GM19395 (cell line): Measurements from ENCODE around the gene ZNF581.
A peak's percentile ranks its signal among the peaks of the same experiment; 100 is the strongest.

ENCODE experiments used
- ATAC-seq: cut with Tn5 transposase; IDR thresholded peaks from one replicate; pipeline ENCODE4 v1.9.1; 2021; ENCODE audit warnings: mild to moderate bottlenecking, moderate library complexity; ENCODE audit not compliant: unreplicated experiment

Gene ZNF581

GRCh38 chr19:55643003-55643886, at the start of gene ZNF581:
Gene ZNF581 (plus strand): TSS chr19:55643649. CDS start chr19:55644572, 923 bp downstream.
- peak; percentile 33 for ATAC-seq

GRCh38 chr19:55594996-55595545, 48.4 kb upstream of the ZNF581 start:
- ATAC-seq = no peak

- no peak for ATAC-seq
Measured at GRCh38 chr19:55596304-55596703, 47.1 kb upstream of the ZNF581 start.

GRCh38 chr19:55597501-55597921, 45.9 kb upstream of the ZNF581 start:
- no peak for ATAC-seq

- no peak for ATAC-seq
Measured at GRCh38 chr19:55598034-55598433, 45.4 kb upstream of the ZNF581 start.

GRCh38 chr19:55598719-55599467, 44.6 kb upstream of the ZNF581 start:
- ATAC-seq = peak; percentile 51

GRCh38 chr19:55599468-55599841, 44.0 kb upstream of the ZNF581 start, which contains the start of gene FIZ1:
Gene FIZ1 (minus strand): TSS chr19:55599517. CDS start chr19:55597865, 1,652 bp downstream.
- ATAC-seq = peak; percentile 65

- peak; percentile 58 for ATAC-seq
Measured at GRCh38 chr19:55599842-55600661, 43.4 kb upstream of the ZNF581 start, which contains the start of gene ZNF524. Gene ZNF524 (plus strand): TSS chr19:55600288. CDS start chr19:55602113, 1,825 bp downstream.

GRCh38 chr19:55600662-55601028, 42.8 kb upstream of the ZNF581 start:
- ATAC-seq = no peak

GRCh38 chr19:55601084-55601483, 42.4 kb upstream of the ZNF581 start:
- no peak for ATAC-seq

GRCh38 chr19:55602104-55603001, 41.1 kb upstream of the ZNF581 start:
- ATAC-seq = no peak

- ATAC-seq = no peak
Measured at GRCh38 chr19:55603115-55603514, 40.3 kb upstream of the ZNF581 start.

- no peak for ATAC-seq
Measured at GRCh38 chr19:55603581-55604292, 39.7 kb upstream of the ZNF581 start.

GRCh38 chr19:55605207-55605636, 38.2 kb upstream of the ZNF581 start:
- ATAC-seq = peak; percentile 68

- ATAC-seq = no peak
Measured at GRCh38 chr19:55605637-55606470, 37.6 kb upstream of the ZNF581 start, which contains the start of gene ZNF865. Gene ZNF865 (plus strand): TSS chr19:55605647. CDS start chr19:55613619, 7,972 bp downstream.

- no peak for ATAC-seq
Measured at GRCh38 chr19:55606471-55606787, 37.0 kb upstream of the ZNF581 start.

- ATAC-seq = no peak
Measured at GRCh38 chr19:55606817-55607216, 36.6 kb upstream of the ZNF581 start.

- no peak for ATAC-seq
Measured at GRCh38 chr19:55609326-55609725, 34.1 kb upstream of the ZNF581 start.
